Keratinocyte (primary cell): ENCODE measurements around the gene DISP2. TPM values are rescaled to one million over a fixed set of nuclear protein-coding genes. Genes with fewer than 3 reads are reported as not detected.

Source experiments
- DNase-seq: peaks from one replicate; pipeline ENCODE4 v3.0.0-alpha.2; 2011; ENCODE audit warnings: low read depth, missing footprints, low spot score
- FAIRE-seq: peaks from 2 replicates; lab custom pipeline; 2011; peaks lifted over from hg19 to GRCh38; lab: Jason Lieb, UNC
- H2AFZ ChIP-seq: 2 replicates; pipeline ENCODE4 v1.6.0; 2012; ENCODE audit warnings: low read length, control low read depth, inconsistent platforms; ENCODE audit not compliant: control insufficient read depth
- H3K27ac ChIP-seq: 2 replicates; pipeline ENCODE4 v1.5.1; 2011; ENCODE audit warnings: low read length; ENCODE audit not compliant: control insufficient read depth, insufficient read depth
- H3K27me3 ChIP-seq: 3 replicates; pipeline ENCODE4 v1.6.0; 2011; ENCODE audit warnings: low read length; ENCODE audit not compliant: control insufficient read depth, insufficient read depth; ENCODE audit errors: extremely low read depth
- H3K36me3 ChIP-seq, 2 experiments: 2 replicates in 1 of 2; 3 replicates in 1 of 2; pipeline ENCODE4 v1.5.1; 2011; ENCODE audit warnings: low read length in 2 of 2, mild to moderate bottlenecking in 1 of 2; ENCODE audit not compliant: control insufficient read depth in 2 of 2, insufficient read depth in 2 of 2; ENCODE audit errors: extremely low read depth in 1 of 2
- H3K4me1 ChIP-seq: 3 replicates; pipeline ENCODE4 v1.5.1; 2011; ENCODE audit warnings: low read length; ENCODE audit not compliant: control insufficient read depth, insufficient read depth; ENCODE audit errors: extremely low read depth
- H3K4me2 ChIP-seq: 3 replicates; pipeline ENCODE4 v1.6.0; 2011; ENCODE audit warnings: low read depth, low read length; ENCODE audit not compliant: control insufficient read depth, insufficient read depth; ENCODE audit errors: extremely low read depth
- H3K4me3 ChIP-seq, 3 experiments: fragments of 200-600 bp in 1 of 3; sonication (generic) in 1 of 3; 2 replicates in 2 of 3; 3 replicates in 1 of 3; pipeline ENCODE4 v1.5.1; 2011 to 2016; ENCODE audit warnings: low read length in 3 of 3, mild to moderate bottlenecking in 3 of 3, control low read depth in 2 of 3, inconsistent platforms in 1 of 3, low read depth in 1 of 3, mixed read lengths in 1 of 3, mixed run types in 1 of 3, moderate library complexity in 1 of 3; ENCODE audit not compliant: control insufficient read depth in 2 of 3, insufficient read depth in 2 of 3; ENCODE audit errors: extremely low read depth in 1 of 3
- H3K79me2 ChIP-seq: 2 replicates; pipeline ENCODE4 v1.6.0; 2012; ENCODE audit warnings: low read length; ENCODE audit not compliant: control insufficient read depth, insufficient read depth
- H3K9ac ChIP-seq: 3 replicates; pipeline ENCODE4 v1.6.0; 2011; ENCODE audit warnings: low read length; ENCODE audit not compliant: control insufficient read depth, insufficient read depth; ENCODE audit errors: extremely low read depth
- H3K9me1 ChIP-seq: 3 replicates; pipeline ENCODE4 v1.6.0; 2011; ENCODE audit warnings: low read length; ENCODE audit not compliant: control insufficient read depth, insufficient read depth; ENCODE audit errors: extremely low read depth
- H3K9me3 ChIP-seq: 2 replicates; pipeline ENCODE4 v1.5.1; 2012; ENCODE audit warnings: low read depth, low read length; ENCODE audit not compliant: control insufficient read depth
- H4K20me1 ChIP-seq: 3 replicates; pipeline ENCODE4 v1.6.0; 2011; ENCODE audit warnings: low read length; ENCODE audit not compliant: control insufficient read depth, insufficient read depth; ENCODE audit errors: extremely low read depth
- CTCF ChIP-seq, 3 experiments: IDR thresholded peaks in 1 of 3; conservative IDR thresholded peaks in 1 of 3; optimal IDR thresholded peaks in 1 of 3; 2 replicates in 2 of 3; 3 replicates in 1 of 3; pipeline versions ENCODE3 to v1.5.1; 2011; ENCODE audit warnings: low read length in 3 of 3, mild to moderate bottlenecking in 3 of 3, moderate library complexity in 2 of 3, control low read depth in 1 of 3, inconsistent platforms in 1 of 3; ENCODE audit not compliant: insufficient read depth in 2 of 3; ENCODE audit errors: extremely low read depth in 1 of 3
- EZH2 ChIP-seq: IDR thresholded peaks from one replicate; pipeline ENCODE4 v1.6.1; 2012; ENCODE audit warnings: inconsistent platforms, mild to moderate bottlenecking, low read length, moderate library complexity
- dilution Hi-C: fragments of 300-500 bp; cut with MboI; formaldehyde crosslinking; loops from one replicate; pipeline ENCODE4 v1.7.0; 2020; ENCODE audit warnings: low sequenced_read_pairs; ENCODE audit not compliant: extremely low pct_ligation_motif_present
- polyA plus RNA-seq, 5 experiments: library from polyadenylated mRNA; depleted of rRNA in 3 of 5; stranded (reverse) in 3 of 5; stranded (forward) in 1 of 5; unstranded in 1 of 5; fragments of >200 nt; gene quantifications; 1 replicate in 1 of 5; 2 replicates in 3 of 5; 3 replicates in 1 of 5; pipeline versions ENCODE4 v1.2.1 to v1.2.3, GENCODE V29; 2011 to 2012; ENCODE audit warnings: missing spikeins in 2 of 5, low read depth in 1 of 5, low replicate concordance in 1 of 5

DISP2 gene
- polyA plus RNA-seq, 1 donor (not counting 4 experiments of a cell fraction or from before 2014, with no cell fraction given) = 0.12 TPM

GRCh38 chr15:40414816-40415215 is 56.8 kb downstream of the DISP2 start:
- Histone ChIP-seq H3K79me2 (no peaks in the 10 kb centered on the region), H3K27me3 (no peaks in the 10 kb centered on the region), H4K20me1 (no peaks in the 10 kb centered on the region), H3K4me2 (no peak overlapping the region), H3K9me1 (no peaks in the 10 kb centered on the region), H3K9me3 (no peaks in the 10 kb centered on the region), H3K27ac (no peak overlapping the region), H2AFZ (no peak overlapping the region), H3K9ac (no peak overlapping the region), H3K4me1 (no peaks in the 10 kb centered on the region), H3K36me3 (peaks cover 13 to 20% of the 10 kb centered on the region in 2 experiments), H3K4me3 (no peak overlapping the region)
- no peak for TF ChIP-seq EZH2
- no peak for TF ChIP-seq CTCF (optimal IDR thresholded peaks at IDR 0.05 in 1 of 3, IDR thresholded peaks at IDR 0.05 in 1 of 3, conservative IDR thresholded peaks at IDR 0.05 in 1 of 3; ENCODE audit: extremely low read depth in 1 of 3, insufficient read depth in 2 of 3, low read length in 3 of 3)
- DNase-seq (no peak), FAIRE-seq (no peak)
- dilution Hi-C loops = no loop called here

GRCh38 chr15:40415226-40415625 is 57.2 kb downstream of the DISP2 start:
- no peak for FAIRE-seq
- H3K27ac ChIP-seq = no peak overlapping the region
- no peaks in the 10 kb centered on the region for H3K9me1 ChIP-seq
- H3K79me2 ChIP-seq = no peaks in the 10 kb centered on the region
- no peak for TF ChIP-seq CTCF (optimal IDR thresholded peaks at IDR 0.05 in 1 of 3, IDR thresholded peaks at IDR 0.05 in 1 of 3, conservative IDR thresholded peaks at IDR 0.05 in 1 of 3; ENCODE audit: extremely low read depth in 1 of 3, insufficient read depth in 2 of 3, low read length in 3 of 3)
- no peak for TF ChIP-seq EZH2
- H3K4me1 ChIP-seq = no peaks in the 10 kb centered on the region
- no peaks in the 10 kb centered on the region for H3K27me3 ChIP-seq
- H2AFZ ChIP-seq = no peak overlapping the region
- no peaks in the 10 kb centered on the region for H4K20me1 ChIP-seq
- no peaks in the 10 kb centered on the region for H3K9me3 ChIP-seq
- dilution Hi-C loops = no loop called here
- H3K9ac ChIP-seq = no peak overlapping the region
- H3K4me3 ChIP-seq = no peak overlapping the region
- no peak for DNase-seq
- H3K36me3 ChIP-seq = peaks cover 13 to 18% of the 10 kb centered on the region in 2 experiments
- no peak overlapping the region for H3K4me2 ChIP-seq
